Measurements from ENCODE around the gene E2F8. TPM values are rescaled to one million over a fixed set of nuclear protein-coding genes. Genes with fewer than 3 reads are reported as not detected.

E2F8 gene
- polyA plus RNA-seq, 1 of the 3 experiments (the other 2 are of a cell fraction), result 2.7 TPM

- H3K79me2 ChIP-seq (ENCODE audit: insufficient read depth), result no peaks in the 10 kb centered on the region; the same call in none of the 2 replicates
- H3K36me3 ChIP-seq (replicated peaks in 1 of 2; ENCODE audit: control insufficient read depth in 1 of 2, insufficient read depth in 2 of 2, low read length in 1 of 2), result peaks cover 0 to 21% of the 10 kb centered on the region in 2 experiments
- WGBS (ENCODE audit: low lambda C conversion rate), result 76% methylated on average over 5 of the region's 5 CpGs
- no peak overlapping the region for H3K27ac ChIP-seq (ENCODE audit: low read depth in 2 of 2, low read length in 1 of 2)
- H3K4me3 ChIP-seq (ENCODE audit: low read depth in 2 of 2, low read length in 1 of 2), result no peak overlapping the region
- no peak for DNase-seq
- no peak overlapping the region for H2AFZ ChIP-seq (ENCODE audit: low read depth)
- peaks cover 0 to 9% of the 10 kb centered on the region in 2 experiments; a peak in 2 of 4 replicates for H3K4me1 ChIP-seq (ENCODE audit: control insufficient read depth in 1 of 2, insufficient read depth in 2 of 2, low read depth in 1 of 2, low read length in 1 of 2)
- no peak for TF ChIP-seq REST (IDR thresholded peaks at IDR 0.05; ENCODE audit: low read depth, low read length)
- no peak for TF ChIP-seq ELF1 (IDR thresholded peaks at IDR 0.05)
- no peak for TF ChIP-seq TCF12 (IDR thresholded peaks at IDR 0.05)
- no peak for TF ChIP-seq USF2 (IDR thresholded peaks at IDR 0.05; ENCODE audit: borderline replicate concordance, low read depth, low read length)
- no peak for TF ChIP-seq MEF2A (IDR thresholded peaks at IDR 0.05; ENCODE audit: borderline replicate concordance, low read depth)
- TF ChIP-seq USF1 (IDR thresholded peaks at IDR 0.05; ENCODE audit: borderline replicate concordance, low read depth), result no peak
- H4K20me1 ChIP-seq (ENCODE audit: insufficient read depth), result no peaks in the 10 kb centered on the region
- H3K9me3 ChIP-seq, result no peaks in the 10 kb centered on the region
- ChIA-PET POLR2A (no interaction called here), CTCF (interaction anchor here (1.1 to 2.1 kb wide), 3 partner anchors 161 to 167 kb away, joined by 4 to 7 read pairs (median 6); no protein-coding TSS in a partner anchor)
- H3K9ac ChIP-seq, result no peak overlapping the region
- H3K27me3 ChIP-seq (ENCODE audit: insufficient read depth), result no peaks in the 10 kb centered on the region
- H3K9me2 ChIP-seq, result no peaks in the 10 kb centered on the region
- H3F3A ChIP-seq (replicated peaks; ENCODE audit: insufficient read depth), result no peaks in the 10 kb centered on the region
- H3K4me2 ChIP-seq, result no peak overlapping the region
These were observed 2.9 kb downstream of the E2F8 start for GRCh38 chr11:19237813-19238212.

GRCh38 chr11:19237381-19237780 is 3.4 kb downstream of the E2F8 start:
- Histone ChIP-seq H2AFZ (ENCODE audit: low read depth) (no peak overlapping the region), H3K36me3 (replicated peaks in 1 of 2; ENCODE audit: control insufficient read depth in 1 of 2, insufficient read depth in 2 of 2, low read length in 1 of 2) (peaks cover 0 to 21% of the 10 kb centered on the region in 2 experiments), H3K27ac (ENCODE audit: low read depth in 2 of 2, low read length in 1 of 2) (no peak overlapping the region), H3F3A (replicated peaks; ENCODE audit: insufficient read depth) (no peaks in the 10 kb centered on the region), H3K27me3 (ENCODE audit: insufficient read depth) (no peaks in the 10 kb centered on the region), H3K4me3 (ENCODE audit: low read depth in 2 of 2, low read length in 1 of 2) (no peak overlapping the region), H3K9ac (no peak overlapping the region), H3K9me3 (no peaks in the 10 kb centered on the region), H4K20me1 (ENCODE audit: insufficient read depth) (no peaks in the 10 kb centered on the region), H3K4me1 (ENCODE audit: control insufficient read depth in 1 of 2, insufficient read depth in 2 of 2, low read depth in 1 of 2, low read length in 1 of 2) (peaks cover 0 to 9% of the 10 kb centered on the region in 2 experiments; a peak in 3 of 4 replicates), H3K79me2 (ENCODE audit: insufficient read depth) (no peaks in the 10 kb centered on the region; the same call in none of the 2 replicates), H3K9me2 (no peaks in the 10 kb centered on the region), H3K4me2 (no peak overlapping the region)
- TF ChIP-seq MAX (IDR thresholded peaks at IDR 0.05; ENCODE audit: low read depth), result no peak
- no peak for TF ChIP-seq FOSL2 (IDR thresholded peaks at IDR 0.05; ENCODE audit: borderline replicate concordance, low read depth)
- TF ChIP-seq POLR2AphosphoS5 (IDR thresholded peaks at IDR 0.05; ENCODE audit: low read depth, low read length), result no peak
- TF ChIP-seq GABPA (IDR thresholded peaks at IDR 0.05; ENCODE audit: low read depth), result no peak
- no peak for TF ChIP-seq TAF1 (IDR thresholded peaks at IDR 0.05; ENCODE audit: borderline replicate concordance, low read depth, low read length)
- no peak for TF ChIP-seq CTCF (IDR thresholded peaks at IDR 0.05)
- TF ChIP-seq IRF3 (IDR thresholded peaks at IDR 0.05; ENCODE audit: low read depth, low read length), result no peak
- ChIA-PET CTCF (interaction anchor here (1.1 to 1.7 kb wide), 2 partner anchors 160 to 166 kb away, joined by 4 to 6 read pairs; no protein-coding TSS in a partner anchor), POLR2A (no interaction called here)
- WGBS (ENCODE audit: low lambda C conversion rate), result 95% methylated on average over 8 of the region's 8 CpGs
- no peak for DNase-seq
